ENCODE results near the gene GSAP.

Gene GSAP

DNA sequence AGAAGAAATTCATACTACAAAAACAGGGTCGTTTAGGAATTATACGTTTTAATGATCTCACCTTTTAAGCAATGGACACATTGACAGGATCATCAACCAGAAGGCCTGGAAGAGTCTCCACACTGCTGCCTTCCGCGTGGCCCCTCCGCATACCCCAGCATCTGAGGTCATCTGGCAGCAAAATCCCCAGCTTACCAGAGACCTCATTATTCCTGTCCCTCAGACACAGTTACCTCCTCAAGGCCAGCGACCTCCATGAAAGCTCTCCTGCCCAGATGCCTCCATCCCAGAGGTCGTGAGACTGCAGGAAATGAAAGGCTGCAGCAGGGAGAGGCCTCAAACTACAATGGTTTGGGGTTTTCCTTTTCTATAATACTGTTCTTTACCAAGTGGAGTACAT is 14.8 kb upstream of the GSAP start:
- H3K4me3 ChIP-seq (IDR thresholded peaks at IDR 0.05; ENCODE audit: insufficient read depth, low read depth, low read length), result no peak overlapping the region
- no peaks in the 10 kb centered on the region for H4K20me1 ChIP-seq (ENCODE audit: insufficient read depth)
- H3K79me2 ChIP-seq (ENCODE audit: insufficient read depth, low read depth), result no peaks in the 10 kb centered on the region
- H3K27ac ChIP-seq, result no peak overlapping the region
- no peak overlapping the region for H3K9ac ChIP-seq
- H3K4me1 ChIP-seq (ENCODE audit: low read depth, poor library complexity, severe bottlenecking), result no peaks in the 10 kb centered on the region
- no peak overlapping the region for H2AFZ ChIP-seq (ENCODE audit: low read depth)
- H3K4me2 ChIP-seq, result no peak overlapping the region
- H3K27me3 ChIP-seq (ENCODE audit: insufficient read depth, low read depth), result no peaks in the 10 kb centered on the region
- TF ChIP-seq, protein P1, sequence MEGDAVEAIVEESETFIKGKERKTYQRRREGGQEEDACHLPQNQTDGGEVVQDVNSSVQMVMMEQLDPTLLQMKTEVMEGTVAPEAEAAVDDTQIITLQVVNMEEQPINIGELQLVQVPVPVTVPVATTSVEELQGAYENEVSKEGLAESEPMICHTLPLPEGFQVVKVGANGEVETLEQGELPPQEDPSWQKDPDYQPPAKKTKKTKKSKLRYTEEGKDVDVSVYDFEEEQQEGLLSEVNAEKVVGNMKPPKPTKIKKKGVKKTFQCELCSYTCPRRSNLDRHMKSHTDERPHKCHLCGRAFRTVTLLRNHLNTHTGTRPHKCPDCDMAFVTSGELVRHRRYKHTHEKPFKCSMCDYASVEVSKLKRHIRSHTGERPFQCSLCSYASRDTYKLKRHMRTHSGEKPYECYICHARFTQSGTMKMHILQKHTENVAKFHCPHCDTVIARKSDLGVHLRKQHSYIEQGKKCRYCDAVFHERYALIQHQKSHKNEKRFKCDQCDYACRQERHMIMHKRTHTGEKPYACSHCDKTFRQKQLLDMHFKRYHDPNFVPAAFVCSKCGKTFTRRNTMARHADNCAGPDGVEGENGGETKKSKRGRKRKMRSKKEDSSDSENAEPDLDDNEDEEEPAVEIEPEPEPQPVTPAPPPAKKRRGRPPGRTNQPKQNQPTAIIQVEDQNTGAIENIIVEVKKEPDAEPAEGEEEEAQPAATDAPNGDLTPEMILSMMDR (conservative IDR thresholded peaks at IDR 0.05; ENCODE audit: low read depth, low read length), result no peak
- no peaks in the 10 kb centered on the region for H3K36me3 ChIP-seq (ENCODE audit: insufficient read depth)

DNA sequence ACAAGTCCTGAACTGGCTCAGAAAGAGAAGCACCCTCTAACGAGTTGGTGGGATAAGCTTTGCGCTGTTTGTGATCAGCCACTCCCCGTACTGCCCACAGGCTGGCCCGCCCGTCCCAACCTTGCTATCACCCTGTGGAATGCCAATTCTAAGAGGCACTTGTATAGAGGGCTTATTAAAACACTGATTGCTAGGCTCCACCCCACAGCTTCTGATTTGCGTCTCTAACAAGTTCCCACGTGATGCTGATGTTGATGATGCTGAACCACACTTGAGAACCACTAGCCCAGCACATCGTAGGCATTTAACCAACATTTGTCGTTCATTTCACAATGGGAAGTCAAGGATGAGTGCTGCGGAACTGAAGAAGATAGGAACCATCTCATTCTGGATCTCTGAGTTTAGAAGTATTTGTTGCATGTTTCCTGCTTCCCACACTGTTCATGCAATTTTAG is 12.7 kb upstream of the GSAP start:
- no peaks in the 10 kb centered on the region for H3K79me2 ChIP-seq (ENCODE audit: insufficient read depth, low read depth)
- no peaks in the 10 kb centered on the region for H3K4me1 ChIP-seq (ENCODE audit: low read depth, poor library complexity, severe bottlenecking)
- H3K36me3 ChIP-seq (ENCODE audit: insufficient read depth), result no peaks in the 10 kb centered on the region
- H3K4me2 ChIP-seq, result no peak overlapping the region
- H2AFZ ChIP-seq (ENCODE audit: low read depth), result no peak overlapping the region
- no peak overlapping the region for H3K27ac ChIP-seq
- no peaks in the 10 kb centered on the region for H3K27me3 ChIP-seq (ENCODE audit: insufficient read depth, low read depth)
- no peak overlapping the region for H3K9ac ChIP-seq
- no peaks in the 10 kb centered on the region for H4K20me1 ChIP-seq (ENCODE audit: insufficient read depth)
- TF ChIP-seq, protein P1 (conservative IDR thresholded peaks at IDR 0.05; ENCODE audit: low read depth, low read length), result no peak
- H3K4me3 ChIP-seq (IDR thresholded peaks at IDR 0.05; ENCODE audit: insufficient read depth, low read depth, low read length), result no peak overlapping the region

- no peak overlapping the region for H3K4me2 ChIP-seq
- H3K9ac ChIP-seq, result no peak overlapping the region
- no peak overlapping the region for H3K27ac ChIP-seq
Measured at GRCh38 chr7:77427996-77428603, 12.0 kb upstream of the GSAP start.

DNA sequence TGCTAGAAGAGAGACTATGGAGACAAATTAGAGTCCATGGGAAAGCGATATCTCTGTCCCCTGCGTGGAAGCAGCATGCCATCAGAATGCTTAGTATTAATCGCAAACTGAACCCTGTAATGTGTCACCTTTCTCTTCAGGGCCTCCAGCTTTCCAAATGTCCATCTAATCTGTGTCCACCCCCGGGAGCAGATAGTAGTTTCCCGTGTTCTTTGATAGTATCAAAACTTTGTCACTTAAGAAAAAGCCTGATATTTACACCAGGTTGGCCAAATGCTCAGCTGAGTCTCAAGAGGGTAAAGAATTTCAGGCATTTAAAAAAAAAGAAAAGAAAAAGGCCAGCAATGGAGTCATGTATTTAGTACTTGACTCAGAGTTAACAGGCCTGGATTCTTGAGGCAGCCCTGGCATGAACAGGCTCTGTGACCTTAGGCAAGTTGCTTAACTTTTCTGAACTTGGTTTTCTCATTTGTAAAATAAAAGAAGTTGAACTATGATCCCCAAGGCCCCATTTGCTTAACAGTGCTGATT is 10.4 kb upstream of the GSAP start:
- Histone ChIP-seq H3K36me3 (ENCODE audit: insufficient read depth) (no peaks in the 10 kb centered on the region), H2AFZ (ENCODE audit: low read depth) (no peak overlapping the region), H3K27me3 (ENCODE audit: insufficient read depth, low read depth) (no peaks in the 10 kb centered on the region), H3K27ac (no peak overlapping the region), H3K4me3 (IDR thresholded peaks at IDR 0.05; ENCODE audit: insufficient read depth, low read depth, low read length) (no peak overlapping the region), H3K9ac (no peak overlapping the region), H3K79me2 (ENCODE audit: insufficient read depth, low read depth) (no peaks in the 10 kb centered on the region), H4K20me1 (ENCODE audit: insufficient read depth) (no peaks in the 10 kb centered on the region), H3K4me2 (no peak overlapping the region), H3K4me1 (ENCODE audit: low read depth, poor library complexity, severe bottlenecking) (no peaks in the 10 kb centered on the region)
- TF ChIP-seq, protein P1 (conservative IDR thresholded peaks at IDR 0.05; ENCODE audit: low read depth, low read length), result no peak

More at GRCh38 chr7:77427996-77428603, 12.0 kb upstream of the GSAP start:
- no peaks in the 10 kb centered on the region for H3K4me1 ChIP-seq (ENCODE audit: low read depth, poor library complexity, severe bottlenecking)
- no peaks in the 10 kb centered on the region for H3K27me3 ChIP-seq (ENCODE audit: insufficient read depth, low read depth)
- H3K4me3 ChIP-seq (IDR thresholded peaks at IDR 0.05; ENCODE audit: insufficient read depth, low read depth, low read length), result no peak overlapping the region
- no peak overlapping the region for H2AFZ ChIP-seq (ENCODE audit: low read depth)
- TF ChIP-seq, protein P1 (conservative IDR thresholded peaks at IDR 0.05; ENCODE audit: low read depth, low read length), result no peak
- H3K36me3 ChIP-seq (ENCODE audit: insufficient read depth), result no peaks in the 10 kb centered on the region
- no peaks in the 10 kb centered on the region for H3K79me2 ChIP-seq (ENCODE audit: insufficient read depth, low read depth)
- H4K20me1 ChIP-seq (ENCODE audit: insufficient read depth), result no peaks in the 10 kb centered on the region
